Upper lobe of left lung (tissue), 6 donors: ENCODE data around the gene RASAL2. TPM values are rescaled to one million over a fixed set of nuclear protein-coding genes. Genes with fewer than 3 reads are reported as not detected.

Experiments used
- ATAC-seq, 2 donors: fragments of 200-7000 bp; cut with Tn5 transposase; one replicate each; pipeline ENCODE4 v1.9.1; 2022; ENCODE audit warnings: mild to moderate bottlenecking in 2 of 2, moderate library complexity in 2 of 2; ENCODE audit not compliant: low FRiP score in 2 of 2
- DNase-seq, 2 donors: peaks; one replicate each; pipeline ENCODE4 v3.0.0-alpha.2; 2019 to 2020
- H3K27ac ChIP-seq, 4 donors: fragments of 200-600 bp; sonication (generic); one replicate each; pipeline ENCODE4 v1.5.1; 2016 to 2019
- H3K27me3 ChIP-seq, 4 donors: fragments of 200-600 bp; sonication (generic); one replicate each; pipeline ENCODE4 v1.5.1; 2017 to 2019
- H3K36me3 ChIP-seq, 4 donors: fragments of 200-600 bp; sonication (generic); one replicate each; pipeline ENCODE4 v1.5.1; 2016 to 2019
- H3K4me1 ChIP-seq, 4 donors: fragments of 200-600 bp; sonication (generic); one replicate each; pipeline ENCODE4 v1.5.1; 2018 to 2019
- H3K4me3 ChIP-seq, 4 donors: fragments of 200-600 bp; sonication (generic); one replicate each; pipeline ENCODE4 v1.5.1; 2017 to 2019; ENCODE audit warnings: mild to moderate bottlenecking in 2 of 4, moderate library complexity in 1 of 4
- H3K9me3 ChIP-seq, 4 donors: fragments of 200-600 bp; sonication (generic); one replicate each; pipeline ENCODE4 v1.5.1; 2018 to 2019
- EP300 ChIP-seq, 4 donors: sonication (generic); formaldehyde crosslinking; IDR thresholded peaks; one replicate each; pipeline ENCODE4 v1.5.1; 2017; ENCODE audit warnings: antibody characterized with exemption in 4 of 4, control low read depth in 2 of 4
- POLR2A ChIP-seq, 4 donors: fragments of 450-650 bp; IDR thresholded peaks; one replicate each; pipeline ENCODE4 v1.5.1; 2016 to 2017; ENCODE audit warnings: antibody characterized with exemption in 4 of 4, mild to moderate bottlenecking in 2 of 4
- POLR2AphosphoS5 ChIP-seq, 2 donors: sonication (generic); formaldehyde crosslinking; IDR thresholded peaks; one replicate each; pipeline ENCODE4 v1.5.1; 2017; ENCODE audit warnings: antibody characterized with exemption in 2 of 2
- WGBS, 2 donors: methylation state at CpG; one replicate each; pipeline ENCODE4 v1.1.5; 2017 to 2018; 5-methylcytosine and 5-hydroxymethylcytosine counted together
- total RNA-seq, 6 donors: library from RNA; depleted of rRNA in 4 of 6; stranded (reverse); fragments of >200 nt in 4 of 6; gene quantifications; one replicate each; pipeline versions ENCODE4 v1.1.0 to v1.2.1, GENCODE V29; 2016 to 2021
- TF ChIP-seq, protein P1 (sequence below), 6 experiments: fragments of 450-650 bp in 4 of 6; fragments of 200-600 bp in 2 of 6; sonication (generic) in 2 of 6; IDR thresholded peaks; one replicate each; pipeline ENCODE4 v1.5.1; 2016 to 2019; ENCODE audit warnings: antibody characterized with exemption in 6 of 6
- donor health status: DM: no; HTN: no; CAD: no; lungs with moderate emphysema.
- donor health status: DM: no; HTN: yes; CAD: no; lungs with severe emphysema.

RASAL2 gene
- total RNA-seq, 6 donors from 2014 or later = 24.7 to 59.0 (median 41.6) TPM

DNA sequence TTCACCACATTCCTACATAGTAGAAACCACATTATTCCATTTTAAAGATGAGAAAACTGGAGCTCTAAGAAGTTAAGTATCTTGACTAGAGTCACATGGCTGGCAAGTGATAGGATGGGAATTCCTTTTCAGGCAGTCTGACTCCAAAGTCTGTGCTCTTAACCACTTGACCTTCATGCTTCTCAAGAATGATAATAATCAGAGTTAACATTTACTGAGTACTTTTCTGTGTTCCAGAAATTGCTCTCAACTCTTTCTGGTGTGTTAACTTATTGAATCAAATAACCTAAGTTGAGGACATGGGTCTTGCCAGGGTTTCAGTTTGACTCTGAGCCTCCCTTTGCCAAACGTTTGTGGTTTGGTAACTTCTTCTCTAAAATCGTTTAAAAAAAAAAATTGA, 169.4 kb downstream of the RASAL2 start:
- Histone ChIP-seq H3K27ac (no peak overlapping the region), H3K9me3 (no peaks in the 10 kb centered on the region), H3K27me3 (no peaks in the 10 kb centered on the region), H3K4me1 (peaks cover 0 to 15% (median 8%) of the 10 kb centered on the region in 4 donors), H3K4me3 (no peak overlapping the region), H3K36me3 (no peaks in the 10 kb centered on the region)
- WGBS, 2 donors = 31 to 40% methylated on average over 2 of the region's 2 CpGs
- no peak for DNase-seq
- TF ChIP-seq EP300 (IDR thresholded peaks at IDR 0.05) (no peak), POLR2AphosphoS5 (IDR thresholded peaks at IDR 0.05) (no peak), POLR2A (IDR thresholded peaks at IDR 0.05) (no peak)
- TF ChIP-seq, protein P1, sequence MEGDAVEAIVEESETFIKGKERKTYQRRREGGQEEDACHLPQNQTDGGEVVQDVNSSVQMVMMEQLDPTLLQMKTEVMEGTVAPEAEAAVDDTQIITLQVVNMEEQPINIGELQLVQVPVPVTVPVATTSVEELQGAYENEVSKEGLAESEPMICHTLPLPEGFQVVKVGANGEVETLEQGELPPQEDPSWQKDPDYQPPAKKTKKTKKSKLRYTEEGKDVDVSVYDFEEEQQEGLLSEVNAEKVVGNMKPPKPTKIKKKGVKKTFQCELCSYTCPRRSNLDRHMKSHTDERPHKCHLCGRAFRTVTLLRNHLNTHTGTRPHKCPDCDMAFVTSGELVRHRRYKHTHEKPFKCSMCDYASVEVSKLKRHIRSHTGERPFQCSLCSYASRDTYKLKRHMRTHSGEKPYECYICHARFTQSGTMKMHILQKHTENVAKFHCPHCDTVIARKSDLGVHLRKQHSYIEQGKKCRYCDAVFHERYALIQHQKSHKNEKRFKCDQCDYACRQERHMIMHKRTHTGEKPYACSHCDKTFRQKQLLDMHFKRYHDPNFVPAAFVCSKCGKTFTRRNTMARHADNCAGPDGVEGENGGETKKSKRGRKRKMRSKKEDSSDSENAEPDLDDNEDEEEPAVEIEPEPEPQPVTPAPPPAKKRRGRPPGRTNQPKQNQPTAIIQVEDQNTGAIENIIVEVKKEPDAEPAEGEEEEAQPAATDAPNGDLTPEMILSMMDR (IDR thresholded peaks at IDR 0.05) = no peak
- ATAC-seq = no peak

DNA sequence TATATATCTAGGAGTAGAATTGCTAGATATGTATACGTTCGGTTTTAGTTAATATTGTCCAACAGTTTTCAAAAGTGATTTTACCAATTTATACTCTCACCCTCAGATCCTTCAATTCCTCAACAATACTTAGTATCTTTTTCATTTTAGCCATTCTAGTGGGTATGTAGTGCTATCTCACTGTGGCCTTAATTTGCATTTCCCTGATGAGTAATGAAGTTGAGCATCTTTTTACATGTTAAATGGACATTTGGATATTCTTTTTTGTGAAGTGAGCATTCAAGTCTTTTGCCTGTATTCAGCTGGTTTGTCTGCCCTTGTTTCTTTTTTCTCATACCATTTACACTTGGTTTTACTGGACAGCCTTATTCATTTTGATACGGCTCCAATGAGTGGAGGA, 172.2 kb downstream of the RASAL2 start:
- TF ChIP-seq EP300 (IDR thresholded peaks at IDR 0.05) = no peak
- no peak for TF ChIP-seq POLR2AphosphoS5 (IDR thresholded peaks at IDR 0.05)
- TF ChIP-seq, protein P1 (IDR thresholded peaks at IDR 0.05) = no peak
- TF ChIP-seq POLR2A (IDR thresholded peaks at IDR 0.05) = no peak
- Histone ChIP-seq H3K27ac (no peak overlapping the region), H3K4me1 (peaks cover 0 to 15% (median 8%) of the 10 kb centered on the region in 4 donors), H3K9me3 (no peaks in the 10 kb centered on the region), H3K4me3 (no peak overlapping the region), H3K36me3 (no peaks in the 10 kb centered on the region), H3K27me3 (no peaks in the 10 kb centered on the region)
- 97% methylated on average over 3 of the region's 3 CpGs for WGBS, 2 donors
- no peak for ATAC-seq
- no peak for DNase-seq

DNA sequence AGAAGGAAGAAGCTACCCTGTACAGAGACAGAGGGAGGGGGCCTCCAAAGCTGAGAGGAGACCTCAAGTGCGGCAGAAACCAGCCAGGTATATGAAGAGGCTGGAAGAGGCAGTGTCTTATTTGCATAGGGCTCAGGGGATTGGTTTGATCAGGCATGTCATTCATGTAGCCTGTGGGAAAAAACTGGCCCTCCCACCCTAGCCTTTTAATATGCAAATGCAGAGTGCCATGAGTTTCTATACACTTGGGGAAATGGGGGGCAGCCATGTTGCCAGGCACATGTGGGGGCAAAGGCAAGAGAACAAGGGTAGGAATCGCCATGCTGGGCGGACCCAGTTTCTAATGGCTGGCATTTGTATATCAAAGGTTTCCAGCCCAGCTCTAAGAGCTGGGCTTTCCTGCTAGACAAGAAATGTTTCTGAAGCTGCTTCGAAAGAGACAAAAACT, 172.7 kb downstream of the RASAL2 start:
- Histone ChIP-seq H3K9me3 (no peaks in the 10 kb centered on the region), H3K27me3 (no peaks in the 10 kb centered on the region), H3K4me1 (peaks cover 0 to 15% (median 6%) of the 10 kb centered on the region in 4 donors), H3K36me3 (no peaks in the 10 kb centered on the region), H3K27ac (no peak overlapping the region), H3K4me3 (no peak overlapping the region)
- WGBS, 2 donors = 87 to 94% methylated on average over 4 of the region's 4 CpGs
- DNase-seq = no peak
- TF ChIP-seq EP300 (IDR thresholded peaks at IDR 0.05) = no peak
- TF ChIP-seq POLR2A (IDR thresholded peaks at IDR 0.05) = no peak
- ATAC-seq = no peak

DNA sequence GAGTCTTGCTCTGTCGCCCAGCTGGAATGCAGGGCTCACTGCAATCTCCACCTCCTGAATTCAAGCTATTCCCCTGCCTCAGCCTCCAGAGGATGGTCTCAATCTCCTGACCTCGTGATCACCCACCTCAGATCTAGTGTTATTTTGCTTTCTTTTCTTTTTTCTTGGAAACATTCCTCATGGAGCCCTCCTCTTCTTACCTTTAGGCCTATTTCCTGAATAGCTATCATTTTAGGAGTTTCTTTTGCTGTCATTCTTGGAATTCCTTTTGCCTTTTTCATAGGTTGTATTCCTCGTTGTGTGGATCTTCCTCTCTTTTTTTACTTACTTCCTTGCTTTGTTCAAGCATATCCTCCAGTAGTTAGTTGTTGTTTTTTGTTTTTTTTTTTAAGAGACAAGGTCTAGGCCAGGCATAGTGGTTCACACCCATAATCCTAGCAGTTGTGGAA, 173.8 kb downstream of the RASAL2 start:
- Histone ChIP-seq H3K36me3 (no peaks in the 10 kb centered on the region), H3K9me3 (no peaks in the 10 kb centered on the region), H3K4me1 (peaks cover 0 to 8% (median 4%) of the 10 kb centered on the region in 4 donors), H3K27ac (no peak overlapping the region), H3K27me3 (no peaks in the 10 kb centered on the region), H3K4me3 (no peak overlapping the region)
- TF ChIP-seq, protein P1 (IDR thresholded peaks at IDR 0.05) = no peak
- TF ChIP-seq POLR2A (IDR thresholded peaks at IDR 0.05) = no peak
- TF ChIP-seq EP300 (IDR thresholded peaks at IDR 0.05) = no peak
- TF ChIP-seq POLR2AphosphoS5 (IDR thresholded peaks at IDR 0.05) = no peak
- WGBS, 2 donors = 72 to 76% methylated on average over 3 of the region's 3 CpGs
- ATAC-seq (no peak), DNase-seq (no peak)

DNA sequence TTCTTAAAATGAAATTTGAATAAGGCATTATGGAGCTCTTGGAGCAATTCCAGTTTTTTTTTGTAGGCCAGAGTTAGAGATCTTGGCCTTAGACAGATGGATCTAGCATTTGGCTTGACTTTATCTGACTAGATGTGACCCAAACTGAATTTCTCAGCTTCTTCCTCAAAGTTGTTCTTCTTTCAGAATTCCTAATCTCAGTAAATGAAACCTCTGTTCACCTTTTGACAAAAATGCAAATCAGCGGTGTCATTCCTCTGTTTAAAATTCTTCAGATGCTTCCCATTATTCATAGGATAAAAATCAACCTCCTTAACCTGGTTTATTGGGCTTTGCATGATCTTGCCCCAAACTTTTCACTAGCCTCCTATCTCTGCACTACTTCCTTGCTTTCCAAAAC, 177.6 kb downstream of the RASAL2 start:
- no peak for DNase-seq
- H3K4me1 ChIP-seq = peaks cover 3 to 16% (median 6%) of the 10 kb centered on the region in 4 donors
- ATAC-seq = no peak
- WGBS, 2 donors = 95 to 97% methylated on average over 1 of the region's 1 CpG
- H3K4me3 ChIP-seq = no peak overlapping the region
- H3K36me3 ChIP-seq = no peaks in the 10 kb centered on the region
- no peaks in the 10 kb centered on the region for H3K27me3 ChIP-seq
- H3K27ac ChIP-seq = no peak overlapping the region
- TF ChIP-seq, protein P1 (IDR thresholded peaks at IDR 0.05) = no peak
- TF ChIP-seq POLR2AphosphoS5 (IDR thresholded peaks at IDR 0.05) = no peak
- no peak for TF ChIP-seq POLR2A (IDR thresholded peaks at IDR 0.05)
- no peak for TF ChIP-seq EP300 (IDR thresholded peaks at IDR 0.05)
- no peaks in the 10 kb centered on the region for H3K9me3 ChIP-seq
